ENCODE results near the gene ANO7. TPM values are rescaled to one million over a fixed set of nuclear protein-coding genes. Genes with fewer than 3 reads are reported as not detected.

ANO7 gene
- total RNA-seq, 2 experiments from 2014 or later: 0.53 to 0.91 TPM

- Mint-ChIP-seq H3K27ac (no peak overlapping the region), H3K36me3 (ENCODE audit: low read depth) (no peaks in the 10 kb centered on the region), H3K9me3 (no peaks in the 10 kb centered on the region), H3K27me3 (peaks cover 11% of the 10 kb centered on the region), H3K4me1 (peaks cover 5% of the 10 kb centered on the region), H3K4me3 (no peak overlapping the region)
- no peak for DNase-seq
- CTCF ChIA-PET: no interaction called here
- POLR2A ChIA-PET: no interaction called here
These were observed 25.1 kb downstream of the ANO7 start for GRCh38 chr2:241213567-241213966.

GRCh38 chr2:241214209-241214608 lies 25.7 kb downstream of the ANO7 start:
- CTCF ChIA-PET: no interaction called here
- POLR2A ChIA-PET: no interaction called here
- Mint-ChIP-seq H3K4me1 (peaks cover 12% of the 10 kb centered on the region), H3K36me3 (ENCODE audit: low read depth) (no peaks in the 10 kb centered on the region), H3K27ac (no peak overlapping the region), H3K9me3 (no peaks in the 10 kb centered on the region), H3K27me3 (peaks cover 18% of the 10 kb centered on the region), H3K4me3 (no peak overlapping the region)
- DNase-seq: no peak

- no peak for DNase-seq
- Mint-ChIP-seq H3K4me1 (peaks cover 13% of the 10 kb centered on the region), H3K4me3 (no peak overlapping the region), H3K27ac (no peak overlapping the region), H3K36me3 (ENCODE audit: low read depth) (no peaks in the 10 kb centered on the region), H3K9me3 (no peaks in the 10 kb centered on the region), H3K27me3 (peaks cover 22% of the 10 kb centered on the region)
- ChIA-PET POLR2A (no interaction called here), CTCF (interaction anchor here (0.9 kb wide), 1 partner anchor 136 kb away, joined by 3 read pairs; no protein-coding TSS in a partner anchor)
These were observed 26.3 kb downstream of the ANO7 start for GRCh38 chr2:241214766-241215165.

- no peak overlapping the region for H3K27ac Mint-ChIP-seq
- ChIA-PET POLR2A (no interaction called here), CTCF (interaction anchor here (0.9 kb wide), 1 partner anchor 137 kb away, joined by 3 read pairs; no protein-coding TSS in a partner anchor)
- H3K36me3 Mint-ChIP-seq (ENCODE audit: low read depth): no peaks in the 10 kb centered on the region
- no peaks in the 10 kb centered on the region for H3K9me3 Mint-ChIP-seq
- no peak overlapping the region for H3K4me3 Mint-ChIP-seq
- H3K4me1 Mint-ChIP-seq: peaks cover 13% of the 10 kb centered on the region
- peaks cover 25% of the 10 kb centered on the region for H3K27me3 Mint-ChIP-seq
- DNase-seq: no peak
These were observed 26.9 kb downstream of the ANO7 start for GRCh38 chr2:241215421-241215820.

- Mint-ChIP-seq H3K27ac (no peak overlapping the region), H3K36me3 (ENCODE audit: low read depth) (no peaks in the 10 kb centered on the region), H3K4me1 (peaks cover 13% of the 10 kb centered on the region), H3K27me3 (peaks cover 25% of the 10 kb centered on the region), H3K4me3 (peak overlapping the region; percentile 46), H3K9me3 (no peaks in the 10 kb centered on the region)
- POLR2A ChIA-PET: interaction anchor here (1.2 kb wide), 1 partner anchor 471 kb away, joined by 3 read pairs; the partner anchor contains the start of gene DTYMK
- CTCF ChIA-PET: no interaction called here
- DNase-seq: no peak
These were observed 27.8 kb downstream of the ANO7 start for GRCh38 chr2:241216211-241216761.

GRCh38 chr2:241217320-241218031 lies 29.0 kb downstream of the ANO7 start:
- no peak for DNase-seq

GRCh38 chr2:241218131-241219029 lies 29.9 kb downstream of the ANO7 start:
- peak overlapping the region; percentile 64 for H3K4me3 Mint-ChIP-seq
- ChIA-PET POLR2A (interaction anchor here (1.3 kb wide), 1 partner anchor 97 kb away, joined by 4 read pairs; the partner anchor contains the start of genes HDLBP and SEPTIN2), CTCF (no interaction called here)
- no peaks in the 10 kb centered on the region for H3K36me3 Mint-ChIP-seq (ENCODE audit: low read depth)
- peak; percentile 50 for DNase-seq
- no peak overlapping the region for H3K27ac Mint-ChIP-seq
- H3K27me3 Mint-ChIP-seq: peaks cover 25% of the 10 kb centered on the region
- H3K9me3 Mint-ChIP-seq: no peaks in the 10 kb centered on the region
- H3K4me1 Mint-ChIP-seq: peaks cover 14% of the 10 kb centered on the region

More at GRCh38 chr2:241217320-241218031, 29.0 kb downstream of the ANO7 start:
- Mint-ChIP-seq H3K36me3 (ENCODE audit: low read depth) (no peaks in the 10 kb centered on the region), H3K27me3 (peaks cover 25% of the 10 kb centered on the region), H3K27ac (no peak overlapping the region), H3K9me3 (no peaks in the 10 kb centered on the region), H3K4me1 (peaks cover 13% of the 10 kb centered on the region), H3K4me3 (peak overlapping the region; percentile 58)
- CTCF ChIA-PET: no interaction called here
- POLR2A ChIA-PET: interaction anchor here (1.2 kb wide), 1 partner anchor 469 kb away, joined by 3 read pairs; the partner anchor contains the start of gene DTYMK

- Mint-ChIP-seq H3K27ac (no peak overlapping the region), H3K9me3 (no peaks in the 10 kb centered on the region)
- POLR2A ChIA-PET: interaction anchor here (1.3 kb wide), 1 partner anchor 96 kb away, joined by 4 read pairs; the partner anchor contains the start of genes HDLBP and SEPTIN2
These were observed 30.5 kb downstream of the ANO7 start for GRCh38 chr2:241219030-241219382.

GRCh38 chr2:241219856-241220356 lies 31.4 kb downstream of the ANO7 start:
- Mint-ChIP-seq H3K4me3 (no peak overlapping the region), H3K27me3 (peaks cover 25% of the 10 kb centered on the region), H3K4me1 (peaks cover 16% of the 10 kb centered on the region), H3K27ac (no peak overlapping the region), H3K9me3 (no peaks in the 10 kb centered on the region), H3K36me3 (ENCODE audit: low read depth) (no peaks in the 10 kb centered on the region)
- CTCF ChIA-PET: no interaction called here
- no peak for DNase-seq
- POLR2A ChIA-PET: no interaction called here

More at GRCh38 chr2:241219030-241219382, 30.5 kb downstream of the ANO7 start:
- Mint-ChIP-seq H3K4me1 (peaks cover 14% of the 10 kb centered on the region), H3K27me3 (peaks cover 25% of the 10 kb centered on the region), H3K4me3 (no peak overlapping the region), H3K36me3 (ENCODE audit: low read depth) (no peaks in the 10 kb centered on the region)
- DNase-seq: no peak
- CTCF ChIA-PET: no interaction called here

GRCh38 chr2:241223211-241224017 lies 34.9 kb downstream of the ANO7 start:
- Mint-ChIP-seq H3K4me1 (peaks cover 12% of the 10 kb centered on the region), H3K9me3 (no peaks in the 10 kb centered on the region), H3K36me3 (ENCODE audit: low read depth) (peaks cover 18% of the 10 kb centered on the region), H3K4me3 (no peak overlapping the region), H3K27me3 (peaks cover 16% of the 10 kb centered on the region), H3K27ac (no peak overlapping the region)
- CTCF ChIA-PET: no interaction called here
- POLR2A ChIA-PET: no interaction called here
- no peak for DNase-seq

- Mint-ChIP-seq H3K27me3 (peaks cover 7% of the 10 kb centered on the region), H3K27ac (no peak overlapping the region), H3K36me3 (ENCODE audit: low read depth) (peaks cover 23% of the 10 kb centered on the region), H3K9me3 (no peaks in the 10 kb centered on the region), H3K4me3 (no peak overlapping the region), H3K4me1 (peaks cover 4% of the 10 kb centered on the region)
- no peak for DNase-seq
- CTCF ChIA-PET: no interaction called here
- POLR2A ChIA-PET: no interaction called here
These were observed 35.8 kb downstream of the ANO7 start for GRCh38 chr2:241224018-241224850.

Measured in activated CD4-positive, alpha-beta memory T cell treated with anti-CD3 and anti-CD28 coated beads, Interleukin-2, amount 10 ng/mL, durations not matched to agents 7 days and 5 days (primary cell).